GM18499 (cell line): Measurements from ENCODE around the gene KRTAP5-5.

Experiments
- ATAC-seq: cut with Tn5 transposase; IDR thresholded peaks from one replicate; pipeline ENCODE4 v1.9.1; 2021; ENCODE audit warnings: moderate number of reproducible peaks; ENCODE audit not compliant: insufficient read depth, unreplicated experiment

Gene KRTAP5-5

GRCh38 chr11:1673446-1674172 is 44.0 kb downstream of the KRTAP5-5 start:
- ATAC-seq = no peak

- ATAC-seq = no peak
These were observed 44.9 kb downstream of the KRTAP5-5 start for GRCh38 chr11:1674173-1675131.

- no peak for ATAC-seq
These were observed 46.1 kb downstream of the KRTAP5-5 start for GRCh38 chr11:1675536-1676228.

- ATAC-seq = no peak
These were observed 46.7 kb downstream of the KRTAP5-5 start for GRCh38 chr11:1676229-1676740.

GRCh38 chr11:1679881-1680280 is 50.3 kb downstream of the KRTAP5-5 start:
- ATAC-seq = no peak
